ENCODE results near the gene LMF1. TPM values are rescaled to one million over a fixed set of nuclear protein-coding genes. Genes with fewer than 3 reads are reported as not detected.

Gene LMF1
- total RNA-seq, 1 donor from 2014 or later, result 2.1 TPM

DNA sequence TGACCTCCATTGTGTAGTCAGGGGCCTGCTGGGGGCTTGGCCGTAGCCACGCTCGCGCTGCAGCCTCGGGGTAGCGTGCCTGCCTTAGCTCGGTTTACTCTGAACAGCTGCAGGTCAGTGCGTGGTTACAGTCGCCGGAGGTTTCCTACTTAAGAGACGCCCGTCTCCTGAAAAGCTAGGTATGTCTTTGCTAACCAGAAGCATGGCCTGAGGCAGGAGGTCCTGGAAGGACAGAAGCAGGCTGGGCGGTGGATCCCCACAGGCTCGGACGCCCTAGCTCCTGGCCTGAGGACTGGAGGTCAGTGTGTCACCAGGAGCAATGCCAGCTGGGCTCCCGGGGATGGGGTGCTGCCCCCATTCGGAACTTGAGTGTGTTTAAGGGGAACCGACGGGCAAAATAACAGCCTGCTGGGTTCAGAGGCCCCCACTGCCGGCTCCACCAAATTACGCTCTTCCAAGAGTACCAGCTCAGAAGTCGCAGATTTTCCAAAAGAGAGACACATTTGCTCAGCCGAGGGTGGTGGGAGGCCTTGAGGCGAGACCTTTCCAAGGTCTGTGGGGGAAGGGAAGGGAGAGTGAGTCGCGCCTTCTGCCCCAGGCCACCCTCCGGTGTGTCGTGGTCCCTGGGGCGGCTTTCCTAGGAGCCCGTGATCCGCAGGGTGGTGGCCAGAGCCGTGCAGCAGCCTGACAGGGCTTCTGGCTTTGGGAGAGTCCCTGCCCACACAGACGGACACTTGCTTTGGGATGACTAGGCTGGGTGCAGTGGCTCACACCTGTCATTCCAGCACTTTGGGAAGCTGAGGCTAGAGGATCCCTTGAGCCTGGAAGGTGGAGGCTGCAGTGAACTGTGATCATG, 166.4 kb downstream of the LMF1 start:
- Histone ChIP-seq H3K27me3 (ENCODE audit: control insufficient read depth, insufficient read depth, low read length) (peaks cover 15% of the 10 kb centered on the region), H3K4me3 (ENCODE audit: low read depth, low read length) (no peak overlapping the region), H3K36me3 (ENCODE audit: control insufficient read depth, insufficient read depth, low read length) (no peaks in the 10 kb centered on the region)
- DNase-seq (ENCODE audit: low read depth) (no peak), FAIRE-seq (no peak)
- TF ChIP-seq, protein P1, sequence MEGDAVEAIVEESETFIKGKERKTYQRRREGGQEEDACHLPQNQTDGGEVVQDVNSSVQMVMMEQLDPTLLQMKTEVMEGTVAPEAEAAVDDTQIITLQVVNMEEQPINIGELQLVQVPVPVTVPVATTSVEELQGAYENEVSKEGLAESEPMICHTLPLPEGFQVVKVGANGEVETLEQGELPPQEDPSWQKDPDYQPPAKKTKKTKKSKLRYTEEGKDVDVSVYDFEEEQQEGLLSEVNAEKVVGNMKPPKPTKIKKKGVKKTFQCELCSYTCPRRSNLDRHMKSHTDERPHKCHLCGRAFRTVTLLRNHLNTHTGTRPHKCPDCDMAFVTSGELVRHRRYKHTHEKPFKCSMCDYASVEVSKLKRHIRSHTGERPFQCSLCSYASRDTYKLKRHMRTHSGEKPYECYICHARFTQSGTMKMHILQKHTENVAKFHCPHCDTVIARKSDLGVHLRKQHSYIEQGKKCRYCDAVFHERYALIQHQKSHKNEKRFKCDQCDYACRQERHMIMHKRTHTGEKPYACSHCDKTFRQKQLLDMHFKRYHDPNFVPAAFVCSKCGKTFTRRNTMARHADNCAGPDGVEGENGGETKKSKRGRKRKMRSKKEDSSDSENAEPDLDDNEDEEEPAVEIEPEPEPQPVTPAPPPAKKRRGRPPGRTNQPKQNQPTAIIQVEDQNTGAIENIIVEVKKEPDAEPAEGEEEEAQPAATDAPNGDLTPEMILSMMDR (IDR thresholded peaks at IDR 0.05; ENCODE audit: insufficient read depth, low read length, severe bottlenecking), result no peak

DNA sequence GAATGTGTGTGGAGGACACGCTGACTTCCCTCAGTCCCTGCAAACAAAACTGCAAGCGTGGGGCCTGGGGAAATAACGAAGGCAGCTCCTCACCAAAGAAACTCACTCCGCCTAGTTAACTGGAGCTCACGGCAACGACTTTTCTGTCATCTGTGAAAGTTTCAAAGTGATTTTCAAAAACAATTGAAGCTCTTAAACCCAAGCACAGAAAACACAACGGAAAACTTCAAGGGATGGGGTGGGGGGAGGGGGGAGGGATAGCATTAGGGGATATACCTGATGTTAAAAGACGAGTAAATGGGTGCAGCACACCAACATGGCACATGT, 167.1 kb downstream of the LMF1 start:
- Histone ChIP-seq H3K36me3 (ENCODE audit: control insufficient read depth, insufficient read depth, low read length) (no peaks in the 10 kb centered on the region), H3K4me3 (ENCODE audit: low read depth, low read length) (no peak overlapping the region), H3K27me3 (ENCODE audit: control insufficient read depth, insufficient read depth, low read length) (peaks cover 16% of the 10 kb centered on the region)
- DNase-seq (ENCODE audit: low read depth) (no peak), FAIRE-seq (no peak)
- TF ChIP-seq, protein P1 (IDR thresholded peaks at IDR 0.05; ENCODE audit: insufficient read depth, low read length, severe bottlenecking), result no peak

Other genes with a start within 250 kb of the LMF1 start
- gene ANTKMT, start 249.8 kb downstream of the LMF1 start, total RNA-seq, result 23.3 and 35.0 TPM in 2 replicates
- gene CCDC78, start 244.5 kb downstream of the LMF1 start, total RNA-seq, result 0.90 and 1.6 TPM in 2 replicates
- gene HAGHL, start 243.9 kb downstream of the LMF1 start, total RNA-seq, result 25.2 and 33.2 TPM in 2 replicates
- 33.2 and 43.1 TPM in 2 replicates for gene CIAO3, start 230.0 kb downstream of the LMF1 start, total RNA-seq
- gene MSLN, start 210.2 kb downstream of the LMF1 start, total RNA-seq, result 2.6 and 4.5 TPM in 2 replicates
- 20.9 and 27.4 TPM in 2 replicates for gene RPUSD1, start 182.6 kb downstream of the LMF1 start, total RNA-seq
- 1.6 and 2.8 TPM in 2 replicates for gene CHTF18, start 182.4 kb downstream of the LMF1 start, total RNA-seq
- not detected in 2 replicates for gene GNG13, start 170.2 kb downstream of the LMF1 start, total RNA-seq
- gene SOX8, start 10.8 kb upstream of the LMF1 start, total RNA-seq, result under 0.01 TPM in 2 replicates
- gene SSTR5, start 101.8 kb upstream of the LMF1 start, total RNA-seq, result not detected in 2 replicates
- not detected in 2 replicates for gene C1QTNF8, start 125.3 kb upstream of the LMF1 start, total RNA-seq
- gene CACNA1H, start 182.1 kb upstream of the LMF1 start, total RNA-seq, result not detected in 2 replicates